Keratinocyte (primary cell): ENCODE results near the gene CNPY1. TPM values are rescaled to one million over a fixed set of nuclear protein-coding genes. Genes with fewer than 3 reads are reported as not detected.

Source experiments
- DNase-seq: peaks from one replicate; pipeline ENCODE4 v3.0.0-alpha.2; 2011; ENCODE audit warnings: low read depth, missing footprints, low spot score
- FAIRE-seq: peaks from 2 replicates; lab custom pipeline; 2011; peaks lifted over from hg19 to GRCh38; lab: Jason Lieb, UNC
- H2AFZ ChIP-seq: 2 replicates; pipeline ENCODE4 v1.6.0; 2012; ENCODE audit warnings: low read length, control low read depth, inconsistent platforms; ENCODE audit not compliant: control insufficient read depth
- H3K27ac ChIP-seq: 2 replicates; pipeline ENCODE4 v1.5.1; 2011; ENCODE audit warnings: low read length; ENCODE audit not compliant: control insufficient read depth, insufficient read depth
- H3K27me3 ChIP-seq: 3 replicates; pipeline ENCODE4 v1.6.0; 2011; ENCODE audit warnings: low read length; ENCODE audit not compliant: control insufficient read depth, insufficient read depth; ENCODE audit errors: extremely low read depth
- H3K36me3 ChIP-seq, 2 experiments: 2 replicates in 1 of 2; 3 replicates in 1 of 2; pipeline ENCODE4 v1.5.1; 2011; ENCODE audit warnings: low read length in 2 of 2, mild to moderate bottlenecking in 1 of 2; ENCODE audit not compliant: control insufficient read depth in 2 of 2, insufficient read depth in 2 of 2; ENCODE audit errors: extremely low read depth in 1 of 2
- H3K4me1 ChIP-seq: 3 replicates; pipeline ENCODE4 v1.5.1; 2011; ENCODE audit warnings: low read length; ENCODE audit not compliant: control insufficient read depth, insufficient read depth; ENCODE audit errors: extremely low read depth
- H3K4me2 ChIP-seq: 3 replicates; pipeline ENCODE4 v1.6.0; 2011; ENCODE audit warnings: low read depth, low read length; ENCODE audit not compliant: control insufficient read depth, insufficient read depth; ENCODE audit errors: extremely low read depth
- H3K4me3 ChIP-seq, 3 experiments: fragments of 200-600 bp in 1 of 3; sonication (generic) in 1 of 3; 2 replicates in 2 of 3; 3 replicates in 1 of 3; pipeline ENCODE4 v1.5.1; 2011 to 2016; ENCODE audit warnings: low read length in 3 of 3, mild to moderate bottlenecking in 3 of 3, control low read depth in 2 of 3, inconsistent platforms in 1 of 3, low read depth in 1 of 3, mixed read lengths in 1 of 3, mixed run types in 1 of 3, moderate library complexity in 1 of 3; ENCODE audit not compliant: control insufficient read depth in 2 of 3, insufficient read depth in 2 of 3; ENCODE audit errors: extremely low read depth in 1 of 3
- H3K79me2 ChIP-seq: 2 replicates; pipeline ENCODE4 v1.6.0; 2012; ENCODE audit warnings: low read length; ENCODE audit not compliant: control insufficient read depth, insufficient read depth
- H3K9ac ChIP-seq: 3 replicates; pipeline ENCODE4 v1.6.0; 2011; ENCODE audit warnings: low read length; ENCODE audit not compliant: control insufficient read depth, insufficient read depth; ENCODE audit errors: extremely low read depth
- H3K9me1 ChIP-seq: 3 replicates; pipeline ENCODE4 v1.6.0; 2011; ENCODE audit warnings: low read length; ENCODE audit not compliant: control insufficient read depth, insufficient read depth; ENCODE audit errors: extremely low read depth
- H3K9me3 ChIP-seq: 2 replicates; pipeline ENCODE4 v1.5.1; 2012; ENCODE audit warnings: low read depth, low read length; ENCODE audit not compliant: control insufficient read depth
- H4K20me1 ChIP-seq: 3 replicates; pipeline ENCODE4 v1.6.0; 2011; ENCODE audit warnings: low read length; ENCODE audit not compliant: control insufficient read depth, insufficient read depth; ENCODE audit errors: extremely low read depth
- CTCF ChIP-seq, 3 experiments: IDR thresholded peaks in 1 of 3; conservative IDR thresholded peaks in 1 of 3; optimal IDR thresholded peaks in 1 of 3; 2 replicates in 2 of 3; 3 replicates in 1 of 3; pipeline versions ENCODE3 to v1.5.1; 2011; ENCODE audit warnings: low read length in 3 of 3, mild to moderate bottlenecking in 3 of 3, moderate library complexity in 2 of 3, control low read depth in 1 of 3, inconsistent platforms in 1 of 3; ENCODE audit not compliant: insufficient read depth in 2 of 3; ENCODE audit errors: extremely low read depth in 1 of 3
- EZH2 ChIP-seq: IDR thresholded peaks from one replicate; pipeline ENCODE4 v1.6.1; 2012; ENCODE audit warnings: inconsistent platforms, mild to moderate bottlenecking, low read length, moderate library complexity
- dilution Hi-C: fragments of 300-500 bp; cut with MboI; formaldehyde crosslinking; loops from one replicate; pipeline ENCODE4 v1.7.0; 2020; ENCODE audit warnings: low sequenced_read_pairs; ENCODE audit not compliant: extremely low pct_ligation_motif_present
- polyA plus RNA-seq, 5 experiments: library from polyadenylated mRNA; depleted of rRNA in 3 of 5; stranded (reverse) in 3 of 5; stranded (forward) in 1 of 5; unstranded in 1 of 5; fragments of >200 nt; gene quantifications; 1 replicate in 1 of 5; 2 replicates in 3 of 5; 3 replicates in 1 of 5; pipeline versions ENCODE4 v1.2.1 to v1.2.3, GENCODE V29; 2011 to 2012; ENCODE audit warnings: missing spikeins in 2 of 5, low read depth in 1 of 5, low replicate concordance in 1 of 5

CNPY1 gene
- polyA plus RNA-seq, 1 donor (not counting 4 experiments of a cell fraction or from before 2014, with no cell fraction given): not detected

- Histone ChIP-seq H3K9me1 (no peaks in the 10 kb centered on the region), H4K20me1 (no peaks in the 10 kb centered on the region), H3K9me3 (no peaks in the 10 kb centered on the region), H3K9ac (no peak overlapping the region), H3K79me2 (no peaks in the 10 kb centered on the region), H3K4me1 (no peaks in the 10 kb centered on the region), H3K4me3 (no peak overlapping the region), H2AFZ (no peak overlapping the region), H3K27me3 (peaks cover 4% of the 10 kb centered on the region), H3K4me2 (no peak overlapping the region), H3K27ac (no peak overlapping the region), H3K36me3 (no peaks in the 10 kb centered on the region)
- DNase-seq (no peak), FAIRE-seq (no peak)
- dilution Hi-C loops: no loop called here
- no peak for TF ChIP-seq EZH2
- TF ChIP-seq CTCF (optimal IDR thresholded peaks at IDR 0.05 in 1 of 3, IDR thresholded peaks at IDR 0.05 in 1 of 3, conservative IDR thresholded peaks at IDR 0.05 in 1 of 3; ENCODE audit: extremely low read depth in 1 of 3, insufficient read depth in 2 of 3, low read length in 3 of 3): no peak
Observed at GRCh38 chr7:155553871-155554270, 7.5 kb upstream of the CNPY1 start.

- H3K27me3 ChIP-seq: no peaks in the 10 kb centered on the region
- FAIRE-seq (no peak), DNase-seq (no peak)
- H3K4me2 ChIP-seq: no peak overlapping the region
- no peaks in the 10 kb centered on the region for H3K79me2 ChIP-seq
- dilution Hi-C loops: no loop called here
- H3K4me1 ChIP-seq: peaks cover 4% of the 10 kb centered on the region
- TF ChIP-seq CTCF (optimal IDR thresholded peaks at IDR 0.05 in 1 of 3, IDR thresholded peaks at IDR 0.05 in 1 of 3, conservative IDR thresholded peaks at IDR 0.05 in 1 of 3; ENCODE audit: extremely low read depth in 1 of 3, insufficient read depth in 2 of 3, low read length in 3 of 3) (no peak), EZH2 (no peak)
- H3K4me3 ChIP-seq: no peak overlapping the region
- no peaks in the 10 kb centered on the region for H3K9me1 ChIP-seq
- H3K27ac ChIP-seq: no peak overlapping the region
- H3K36me3 ChIP-seq: no peaks in the 10 kb centered on the region
- no peak overlapping the region for H2AFZ ChIP-seq
- H4K20me1 ChIP-seq: no peaks in the 10 kb centered on the region
- no peaks in the 10 kb centered on the region for H3K9me3 ChIP-seq
- no peak overlapping the region for H3K9ac ChIP-seq
Observed at GRCh38 chr7:155551785-155552611, 5.6 kb upstream of the CNPY1 start.
